ENCODE results near the gene CREBBP.

GRCh38 chr16:3720418-3720817 is 160.1 kb downstream of the CREBBP start:
- no peak for TF ChIP-seq CTCF (IDR thresholded peaks at IDR 0.05)
- no peak for TF ChIP-seq POLR2AphosphoS5 (IDR thresholded peaks at IDR 0.05)

All from prostate gland (tissue), 2 donors.